Liver (tissue), 3 donors: ENCODE measurements around the gene C9orf153.

Experiments used
- FOXA1 ChIP-seq: IDR thresholded peaks from 2 replicates; pipeline ENCODE4 v1.6.1; 2016; ENCODE audit warnings: antibody characterized with exemption
- JUND ChIP-seq, 2 donors: IDR thresholded peaks; 2 replicates each; pipeline ENCODE4 v1.6.1; 2016; ENCODE audit warnings: antibody characterized with exemption in 2 of 2
- RAD21 ChIP-seq, 2 donors: IDR thresholded peaks; 2 replicates each; pipeline ENCODE4 v1.6.1; 2016; ENCODE audit warnings: antibody characterized with exemption in 2 of 2, mild to moderate bottlenecking in 2 of 2
- RXRA ChIP-seq, 2 donors: IDR thresholded peaks; 2 replicates each; pipeline ENCODE4 v1.6.1; 2017 to 2018; ENCODE audit warnings: antibody characterized with exemption in 2 of 2, mild to moderate bottlenecking in 1 of 2
- SP1 ChIP-seq: IDR thresholded peaks from 2 replicates; pipeline ENCODE4 v1.6.1; 2018; ENCODE audit warnings: antibody characterized with exemption, mild to moderate bottlenecking
- TAF1 ChIP-seq: conservative IDR thresholded peaks from 2 replicates; pipeline ENCODE4 v1.6.1; 2016; ENCODE audit warnings: antibody characterized with exemption, mild to moderate bottlenecking
- YY1 ChIP-seq: IDR thresholded peaks from 2 replicates; pipeline ENCODE4 v1.6.1; 2016; ENCODE audit warnings: antibody characterized with exemption, mild to moderate bottlenecking
- TF ChIP-seq, protein P1 (sequence below): fragments of 150-350 bp; IDR thresholded peaks from 2 replicates; pipeline ENCODE4 v1.5.1; 2017; ENCODE audit warnings: improper control_type of control experiment, low read depth, low read length; ENCODE audit not compliant: missing input control
- TF ChIP-seq, protein P2 (sequence below): IDR thresholded peaks from 2 replicates; pipeline ENCODE4 v1.6.1; 2016; ENCODE audit warnings: antibody characterized with exemption
- TF ChIP-seq, protein P3 (sequence below): IDR thresholded peaks from 2 replicates; pipeline ENCODE4 v1.6.1; 2016; ENCODE audit warnings: antibody characterized with exemption, mild to moderate bottlenecking
- TF ChIP-seq, protein P4 (sequence below): IDR thresholded peaks from 2 replicates; pipeline ENCODE4 v1.6.1; 2016; ENCODE audit warnings: antibody characterized with exemption
- donor health status: healthy.
- donor health status: healthy.

DNA sequence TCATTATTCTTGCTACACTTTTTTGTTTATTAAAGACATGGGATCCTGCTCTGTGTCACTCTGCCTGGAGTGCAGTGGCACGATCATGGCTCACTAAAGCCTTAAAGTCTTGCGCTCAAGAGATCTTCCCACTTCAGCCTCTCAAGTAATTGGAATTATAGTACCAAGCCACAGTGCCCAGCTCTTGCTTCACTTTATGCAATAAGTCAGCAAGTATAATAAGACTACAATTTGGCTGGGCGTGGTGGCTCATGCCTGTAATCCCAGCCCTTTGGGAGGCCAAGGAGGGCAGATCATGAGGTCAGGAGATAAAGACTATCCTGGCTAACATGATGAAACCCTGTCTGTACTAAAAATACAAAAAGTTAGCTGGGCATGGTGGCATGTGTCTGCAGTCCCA lies 5.9 kb downstream of the C9orf153 start:
- TF ChIP-seq TAF1 (no peak), RAD21 (IDR thresholded peaks at IDR 0.05) (no peak), JUND (IDR thresholded peaks at IDR 0.05) (no peak), YY1 (no peak), RXRA (IDR thresholded peaks at IDR 0.05) (no peak), FOXA1 (no peak), SP1 (no peak)
- TF ChIP-seq, protein P1, sequence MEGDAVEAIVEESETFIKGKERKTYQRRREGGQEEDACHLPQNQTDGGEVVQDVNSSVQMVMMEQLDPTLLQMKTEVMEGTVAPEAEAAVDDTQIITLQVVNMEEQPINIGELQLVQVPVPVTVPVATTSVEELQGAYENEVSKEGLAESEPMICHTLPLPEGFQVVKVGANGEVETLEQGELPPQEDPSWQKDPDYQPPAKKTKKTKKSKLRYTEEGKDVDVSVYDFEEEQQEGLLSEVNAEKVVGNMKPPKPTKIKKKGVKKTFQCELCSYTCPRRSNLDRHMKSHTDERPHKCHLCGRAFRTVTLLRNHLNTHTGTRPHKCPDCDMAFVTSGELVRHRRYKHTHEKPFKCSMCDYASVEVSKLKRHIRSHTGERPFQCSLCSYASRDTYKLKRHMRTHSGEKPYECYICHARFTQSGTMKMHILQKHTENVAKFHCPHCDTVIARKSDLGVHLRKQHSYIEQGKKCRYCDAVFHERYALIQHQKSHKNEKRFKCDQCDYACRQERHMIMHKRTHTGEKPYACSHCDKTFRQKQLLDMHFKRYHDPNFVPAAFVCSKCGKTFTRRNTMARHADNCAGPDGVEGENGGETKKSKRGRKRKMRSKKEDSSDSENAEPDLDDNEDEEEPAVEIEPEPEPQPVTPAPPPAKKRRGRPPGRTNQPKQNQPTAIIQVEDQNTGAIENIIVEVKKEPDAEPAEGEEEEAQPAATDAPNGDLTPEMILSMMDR = no peak
- TF ChIP-seq, protein P2, sequence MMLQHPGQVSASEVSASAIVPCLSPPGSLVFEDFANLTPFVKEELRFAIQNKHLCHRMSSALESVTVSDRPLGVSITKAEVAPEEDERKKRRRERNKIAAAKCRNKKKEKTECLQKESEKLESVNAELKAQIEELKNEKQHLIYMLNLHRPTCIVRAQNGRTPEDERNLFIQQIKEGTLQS = no peak
- TF ChIP-seq, protein P3, sequence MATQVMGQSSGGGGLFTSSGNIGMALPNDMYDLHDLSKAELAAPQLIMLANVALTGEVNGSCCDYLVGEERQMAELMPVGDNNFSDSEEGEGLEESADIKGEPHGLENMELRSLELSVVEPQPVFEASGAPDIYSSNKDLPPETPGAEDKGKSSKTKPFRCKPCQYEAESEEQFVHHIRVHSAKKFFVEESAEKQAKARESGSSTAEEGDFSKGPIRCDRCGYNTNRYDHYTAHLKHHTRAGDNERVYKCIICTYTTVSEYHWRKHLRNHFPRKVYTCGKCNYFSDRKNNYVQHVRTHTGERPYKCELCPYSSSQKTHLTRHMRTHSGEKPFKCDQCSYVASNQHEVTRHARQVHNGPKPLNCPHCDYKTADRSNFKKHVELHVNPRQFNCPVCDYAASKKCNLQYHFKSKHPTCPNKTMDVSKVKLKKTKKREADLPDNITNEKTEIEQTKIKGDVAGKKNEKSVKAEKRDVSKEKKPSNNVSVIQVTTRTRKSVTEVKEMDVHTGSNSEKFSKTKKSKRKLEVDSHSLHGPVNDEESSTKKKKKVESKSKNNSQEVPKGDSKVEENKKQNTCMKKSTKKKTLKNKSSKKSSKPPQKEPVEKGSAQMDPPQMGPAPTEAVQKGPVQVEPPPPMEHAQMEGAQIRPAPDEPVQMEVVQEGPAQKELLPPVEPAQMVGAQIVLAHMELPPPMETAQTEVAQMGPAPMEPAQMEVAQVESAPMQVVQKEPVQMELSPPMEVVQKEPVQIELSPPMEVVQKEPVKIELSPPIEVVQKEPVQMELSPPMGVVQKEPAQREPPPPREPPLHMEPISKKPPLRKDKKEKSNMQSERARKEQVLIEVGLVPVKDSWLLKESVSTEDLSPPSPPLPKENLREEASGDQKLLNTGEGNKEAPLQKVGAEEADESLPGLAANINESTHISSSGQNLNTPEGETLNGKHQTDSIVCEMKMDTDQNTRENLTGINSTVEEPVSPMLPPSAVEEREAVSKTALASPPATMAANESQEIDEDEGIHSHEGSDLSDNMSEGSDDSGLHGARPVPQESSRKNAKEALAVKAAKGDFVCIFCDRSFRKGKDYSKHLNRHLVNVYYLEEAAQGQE = no peak
- TF ChIP-seq, protein P4, sequence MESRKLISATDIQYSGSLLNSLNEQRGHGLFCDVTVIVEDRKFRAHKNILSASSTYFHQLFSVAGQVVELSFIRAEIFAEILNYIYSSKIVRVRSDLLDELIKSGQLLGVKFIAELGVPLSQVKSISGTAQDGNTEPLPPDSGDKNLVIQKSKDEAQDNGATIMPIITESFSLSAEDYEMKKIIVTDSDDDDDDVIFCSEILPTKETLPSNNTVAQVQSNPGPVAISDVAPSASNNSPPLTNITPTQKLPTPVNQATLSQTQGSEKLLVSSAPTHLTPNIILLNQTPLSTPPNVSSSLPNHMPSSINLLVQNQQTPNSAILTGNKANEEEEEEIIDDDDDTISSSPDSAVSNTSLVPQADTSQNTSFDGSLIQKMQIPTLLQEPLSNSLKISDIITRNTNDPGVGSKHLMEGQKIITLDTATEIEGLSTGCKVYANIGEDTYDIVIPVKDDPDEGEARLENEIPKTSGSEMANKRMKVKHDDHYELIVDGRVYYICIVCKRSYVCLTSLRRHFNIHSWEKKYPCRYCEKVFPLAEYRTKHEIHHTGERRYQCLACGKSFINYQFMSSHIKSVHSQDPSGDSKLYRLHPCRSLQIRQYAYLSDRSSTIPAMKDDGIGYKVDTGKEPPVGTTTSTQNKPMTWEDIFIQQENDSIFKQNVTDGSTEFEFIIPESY = no peak
